ENCODE results near the gene TRMT10A.
"Not testable (repeated sequence)": the region's sequence is repeated elsewhere in the genome, so short reads cannot be mapped to it uniquely, and the experiment has no call there.

TRMT10A gene

DNA sequence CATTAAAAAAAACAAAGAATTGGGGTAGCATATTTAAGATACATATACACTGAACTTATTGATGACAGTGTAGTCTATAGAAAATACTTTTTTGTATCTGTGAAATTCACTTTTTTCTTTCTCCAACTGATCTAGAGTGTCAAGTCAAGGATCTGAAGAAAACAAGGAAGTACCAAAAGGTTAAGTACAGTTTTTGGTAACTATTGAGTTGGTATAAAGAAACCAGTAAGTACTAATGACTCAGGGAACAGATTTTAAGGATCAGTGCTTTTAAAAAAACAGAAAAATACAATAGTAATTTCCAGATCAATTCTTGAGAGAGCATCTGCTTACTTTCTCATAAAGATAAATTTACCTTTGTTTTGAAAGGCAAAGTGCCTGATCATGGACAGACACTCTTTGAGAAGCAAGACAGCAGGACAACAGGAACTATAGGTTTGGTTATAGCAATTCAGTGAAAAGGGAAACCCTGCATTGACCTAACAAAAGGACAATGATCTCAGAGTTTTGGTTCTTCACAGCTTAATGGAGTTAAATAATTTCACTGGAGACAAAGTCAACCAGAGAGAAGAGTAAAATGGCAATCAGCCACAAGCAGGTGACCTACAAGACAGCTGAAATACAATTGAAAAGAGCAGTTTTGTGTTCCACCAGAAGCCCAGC lies 23.4 kb downstream of the TRMT10A start:
- no peak for DNase-seq

DNA sequence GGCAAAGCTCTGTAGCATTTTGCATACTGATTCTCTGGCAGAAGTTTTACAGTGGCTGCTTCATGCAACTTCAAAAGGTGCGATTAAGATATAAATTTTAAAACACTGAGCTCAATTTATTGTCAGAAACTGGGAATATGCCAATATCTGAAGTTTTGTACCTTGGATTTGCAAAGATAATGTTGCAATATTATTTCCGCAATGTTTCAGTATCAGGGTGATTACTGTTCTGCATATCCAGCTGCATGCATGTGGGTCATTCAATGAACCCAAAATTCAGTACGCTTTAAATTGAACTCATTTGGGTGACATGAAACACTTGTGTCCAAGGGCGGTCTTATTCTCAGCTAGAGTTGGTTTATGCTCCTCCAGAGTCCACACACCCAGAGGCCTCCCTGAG lies 26.2 kb downstream of the TRMT10A start:
- no peak for DNase-seq

DNA sequence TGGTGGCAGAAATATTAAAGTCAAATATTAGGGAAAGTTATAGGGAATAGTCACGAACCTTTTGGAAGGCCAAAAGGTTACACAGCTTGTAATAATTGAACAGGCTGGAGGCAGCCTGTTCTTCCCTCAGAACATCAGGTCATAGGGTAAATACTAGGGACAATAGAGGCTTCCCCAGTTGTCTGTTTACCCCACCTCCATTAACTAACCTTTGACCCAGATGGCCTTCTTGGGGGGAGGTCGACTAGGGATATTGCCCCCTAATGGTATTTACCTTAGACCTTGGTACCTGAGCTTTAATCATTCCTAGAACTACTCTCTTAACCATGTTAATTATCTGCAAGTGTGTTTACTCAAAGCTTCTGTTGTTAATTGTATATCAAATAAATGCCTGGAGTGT lies 27.0 kb downstream of the TRMT10A start:
- no peak for DNase-seq

DNA sequence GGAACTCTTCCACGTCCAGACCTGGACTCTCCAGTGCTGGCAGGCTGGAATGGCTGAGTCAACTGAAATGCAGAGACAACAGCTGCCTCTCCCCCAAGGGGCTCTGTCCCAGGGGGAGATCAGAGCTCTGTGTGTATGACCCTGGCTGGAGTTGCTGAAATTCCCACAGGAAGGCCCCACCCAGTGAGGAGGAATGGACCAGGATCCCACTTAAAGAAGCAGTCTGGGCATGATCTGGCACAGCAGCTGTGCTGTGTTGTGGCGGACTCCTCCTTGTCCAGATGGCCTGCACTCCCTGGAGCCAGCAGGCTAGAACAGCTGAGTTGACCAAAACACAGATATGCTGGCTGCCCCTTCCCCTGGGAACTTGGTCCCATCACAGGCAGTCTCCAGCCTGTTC lies 27.6 kb downstream of the TRMT10A start:
- no peak for DNase-seq

DNA sequence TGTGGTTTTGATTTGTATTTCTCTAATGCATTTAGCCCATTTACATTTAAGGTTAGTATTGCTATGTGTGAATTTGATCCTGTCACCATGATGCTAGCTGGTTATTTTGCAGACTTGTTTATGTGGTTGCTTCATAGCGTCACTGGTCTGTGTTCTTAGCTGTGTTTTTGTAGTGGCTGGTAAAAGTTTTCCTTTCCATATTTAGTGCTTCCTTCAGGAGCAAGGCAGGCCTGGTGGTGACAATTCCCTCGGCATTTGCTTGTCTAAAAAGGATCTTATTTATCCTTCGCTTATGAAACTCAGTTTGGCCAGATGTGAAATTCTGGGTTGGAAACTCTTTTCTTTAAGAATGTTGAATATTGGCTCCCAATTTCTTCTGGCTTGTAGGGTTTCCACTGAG lies 29.1 kb downstream of the TRMT10A start:
- not testable (repeated sequence) for DNase-seq

DNA sequence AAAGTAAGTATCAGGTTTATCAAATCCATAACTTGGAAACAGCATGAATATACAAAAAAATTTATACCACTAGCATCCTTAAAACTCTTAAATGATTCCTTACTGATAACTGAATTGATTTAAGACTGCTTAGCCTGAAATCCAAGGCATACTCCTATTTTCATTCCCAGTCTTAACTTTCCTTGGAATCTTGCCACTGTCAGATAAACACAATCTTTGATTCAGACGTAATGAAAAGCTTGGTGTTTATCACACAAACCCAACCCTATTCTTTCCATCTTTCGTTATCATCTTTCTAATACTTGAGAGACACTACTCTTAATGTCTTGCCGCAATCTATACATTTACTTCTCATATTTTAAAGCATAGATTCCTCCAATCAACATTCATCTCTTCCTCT lies 33.9 kb downstream of the TRMT10A start:
- no peak for DNase-seq

DNA sequence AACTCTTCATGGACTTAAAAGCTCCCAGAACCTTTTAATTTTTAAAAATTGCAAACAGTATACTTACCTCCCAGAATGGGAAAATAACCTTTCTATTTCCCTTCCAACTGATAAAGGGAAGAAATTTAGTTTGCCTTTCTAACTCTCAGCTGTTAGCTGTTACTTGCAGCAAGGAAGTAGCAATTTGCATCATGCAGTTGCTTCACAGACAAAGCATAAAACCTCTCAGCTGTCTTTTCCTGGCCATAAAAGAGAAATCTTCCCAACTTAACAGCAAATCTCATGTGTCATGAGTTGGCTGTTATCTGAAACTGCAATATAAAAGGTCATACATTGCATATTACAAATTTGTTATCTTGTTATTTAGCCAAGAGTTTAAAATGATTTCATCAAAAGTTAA lies 34.6 kb downstream of the TRMT10A start:
- DNase-seq: no peak

DNA sequence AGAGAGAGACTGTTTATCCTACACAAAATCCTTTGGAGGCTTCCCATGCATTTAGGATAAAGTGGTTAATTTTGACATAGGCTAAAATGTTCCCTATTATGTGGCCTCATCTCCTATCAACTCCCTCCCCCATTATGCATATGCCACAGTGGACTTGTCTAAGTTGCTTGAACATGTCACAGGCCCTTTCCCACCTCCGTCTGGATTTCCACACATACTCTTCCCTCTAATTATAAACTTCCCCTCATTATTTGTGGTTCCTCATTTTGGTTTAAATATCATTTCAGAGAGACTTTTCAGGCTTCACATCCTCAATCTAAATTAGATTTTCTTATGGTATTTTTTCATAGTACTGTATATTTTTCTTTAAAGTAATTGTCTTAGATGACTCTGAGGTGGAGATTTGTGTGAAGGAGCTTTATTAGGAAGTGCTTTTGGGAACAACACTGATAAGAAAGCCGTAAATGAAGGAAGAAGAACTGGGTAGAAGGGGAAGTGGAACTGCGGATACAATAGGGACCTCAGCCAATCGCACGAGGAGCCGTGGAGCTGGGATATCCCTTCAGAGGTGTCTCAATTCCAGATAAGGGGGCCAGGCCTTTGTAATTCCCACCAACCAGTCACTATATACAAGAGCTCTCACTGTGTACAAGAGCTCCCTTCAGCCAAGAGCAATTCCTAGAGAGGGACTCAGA lies 45.1 kb downstream of the TRMT10A start:
- DNase-seq: no peak

DNA sequence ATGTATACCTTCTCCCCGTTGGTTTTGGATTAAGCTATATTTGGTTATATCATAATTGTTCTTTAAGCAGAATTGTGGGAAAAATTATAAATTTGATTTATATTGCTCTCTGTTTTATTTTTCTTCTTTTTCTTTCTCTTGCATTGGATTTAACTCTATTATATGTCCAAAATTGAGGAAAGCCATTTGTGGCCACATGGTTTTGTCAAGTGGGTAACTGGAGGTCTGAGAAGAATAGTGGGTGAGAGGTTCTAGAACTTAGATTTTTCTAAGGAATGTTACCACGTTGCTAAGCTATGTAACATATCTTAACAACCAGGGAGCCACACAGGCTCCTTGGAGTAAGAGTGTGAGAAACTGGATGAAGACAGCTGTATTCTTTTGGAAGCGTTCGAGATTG lies 53.1 kb downstream of the TRMT10A start, which contains the start of gene C4orf17:
C4orf17 (plus strand) TSS at position 301 of the 400 bp plus-strand sequence. CDS start 2,061 bp downstream, outside the sequence.
- DNase-seq: no peak

DNA sequence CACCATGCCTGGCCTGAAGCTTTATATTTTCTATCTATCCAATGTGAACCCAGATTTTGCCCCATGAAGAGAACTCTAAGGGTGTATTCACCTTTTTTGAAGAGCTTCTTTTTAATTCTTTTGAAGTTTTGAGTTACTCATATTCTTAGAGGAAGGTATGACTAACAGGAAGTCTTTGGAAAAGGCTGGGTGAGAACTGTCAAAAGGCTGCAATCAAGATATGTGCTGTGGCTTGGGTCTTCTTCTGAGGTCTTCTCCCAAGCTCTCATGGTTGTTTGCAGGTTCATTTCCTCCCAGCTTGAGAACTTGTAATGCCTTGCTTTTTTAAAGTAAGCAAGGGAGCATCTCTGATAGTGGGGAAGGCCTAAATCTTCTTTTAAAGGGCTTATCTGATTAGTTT lies 56.1 kb downstream of the TRMT10A start:
- no peak for DNase-seq

DNA sequence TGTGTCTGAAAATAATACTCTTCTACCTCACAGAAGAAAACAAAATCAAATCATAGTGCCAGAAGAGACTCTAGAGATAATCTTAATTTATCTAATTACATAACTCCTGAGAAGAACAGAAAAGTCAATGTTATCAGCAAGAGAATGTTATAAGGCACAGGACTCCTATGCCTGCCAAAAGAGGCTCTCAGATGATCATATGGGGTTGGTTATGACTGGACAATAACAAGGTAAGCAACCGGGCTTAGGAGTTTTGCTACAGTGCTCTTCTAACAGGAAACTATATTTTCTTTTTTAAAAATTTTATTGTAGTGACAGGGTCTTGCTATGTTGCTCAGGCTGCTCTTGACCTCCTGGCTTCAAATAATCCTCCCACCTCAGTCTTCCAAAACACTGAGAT lies 56.5 kb downstream of the TRMT10A start:
- DNase-seq: no peak

DNA sequence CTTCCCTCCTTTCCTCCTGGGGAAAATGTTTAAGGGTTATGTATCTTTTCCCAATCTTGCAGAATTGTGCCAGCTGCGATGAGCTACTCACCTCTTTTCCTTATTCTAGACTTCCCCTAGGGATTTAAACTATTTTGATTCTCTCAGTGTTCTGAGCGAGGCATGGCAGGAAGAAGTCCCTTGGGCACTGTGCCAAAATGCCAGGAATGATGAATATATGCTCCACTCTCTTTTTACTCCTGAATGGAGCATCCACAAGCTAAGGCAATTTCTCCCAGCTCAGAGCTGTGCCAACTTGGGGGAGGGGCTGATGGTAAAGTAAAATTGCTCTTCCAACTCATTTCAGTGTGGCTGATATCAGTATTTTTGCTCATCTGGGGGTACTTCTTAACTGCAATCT lies 57.1 kb downstream of the TRMT10A start:
- DNase-seq: no peak

DNA sequence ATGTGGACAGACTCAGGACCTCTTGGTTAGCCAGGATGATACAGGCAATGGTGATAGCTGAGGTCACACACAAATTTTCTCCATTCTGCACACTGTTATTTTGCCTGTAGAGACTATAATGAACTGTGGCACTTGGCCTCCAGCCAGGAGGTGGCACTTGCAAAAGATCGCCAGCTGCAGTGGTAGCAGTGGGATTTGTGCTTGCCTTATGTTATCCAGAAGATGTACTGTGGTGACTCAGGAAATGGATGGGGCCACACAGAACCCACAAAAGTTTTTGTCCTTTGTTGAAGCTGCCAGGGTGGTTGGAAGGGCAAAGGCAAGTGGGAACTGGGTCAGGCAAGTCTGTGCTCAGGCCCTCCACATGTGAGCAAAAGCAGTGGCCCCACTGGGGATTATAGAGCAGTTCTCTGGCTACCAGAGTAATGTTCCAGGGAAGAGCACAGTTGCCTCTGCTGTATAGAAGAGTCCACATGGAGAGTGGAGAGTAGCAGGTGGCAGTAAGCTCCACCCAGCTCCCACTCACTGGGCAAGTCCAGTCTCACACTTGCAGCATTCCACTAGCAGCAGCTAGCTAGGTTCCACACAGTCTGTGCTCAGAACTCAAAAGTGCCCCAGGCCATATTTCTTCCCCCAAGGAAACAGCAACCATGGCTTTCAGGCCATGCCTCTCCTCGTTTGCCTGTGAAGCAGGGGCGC lies 58.9 kb downstream of the TRMT10A start:
- no peak for DNase-seq
